WTC11 (cell line): Measurements from ENCODE around the gene MPZL3.

ENCODE experiments used
- RELA ChIP-seq: sonication (generic); formaldehyde crosslinking; IDR thresholded peaks from 2 replicates; pipeline ENCODE4 v1.8.1; 2022; ENCODE audit warnings: missing genetic modification reagents, mild to moderate bottlenecking, borderline replicate concordance
- SMAD3 ChIP-seq: sonication (generic); formaldehyde crosslinking; IDR thresholded peaks from 2 replicates; pipeline ENCODE4 v1.8.0; 2022; ENCODE audit warnings: missing genetic modification reagents, mild to moderate bottlenecking, borderline replicate concordance
- TP53 ChIP-seq: sonication (generic); formaldehyde crosslinking; IDR thresholded peaks from 2 replicates; pipeline ENCODE4 v1.8.1; 2023; ENCODE audit warnings: mild to moderate bottlenecking, missing genetic modification reagents
- TF ChIP-seq, protein P1 (sequence below): fragments of 200-600 bp; IDR thresholded peaks from 2 replicates; pipeline ENCODE4 v1.8.0; 2022; ENCODE audit warnings: antibody characterized with exemption
- TF ChIP-seq, protein P2 (sequence below): sonication (generic); formaldehyde crosslinking; IDR thresholded peaks from 2 replicates; pipeline ENCODE4 v1.8.1; 2022; ENCODE audit warnings: mild to moderate bottlenecking, missing genetic modification reagents, moderate library complexity, borderline replicate concordance
- TF ChIP-seq, protein P3 (sequence below): sonication (generic); formaldehyde crosslinking; IDR thresholded peaks from 2 replicates; pipeline ENCODE4 v1.8.0; 2022; ENCODE audit warnings: mild to moderate bottlenecking, missing genetic modification reagents
- TF ChIP-seq, protein P4 (sequence below): fragments of 250-450 bp; sonication (Bioruptor Pico); IDR thresholded peaks from 2 replicates; pipeline ENCODE4 v1.9.0; 2021; ENCODE audit warnings: mild to moderate bottlenecking

DNA sequence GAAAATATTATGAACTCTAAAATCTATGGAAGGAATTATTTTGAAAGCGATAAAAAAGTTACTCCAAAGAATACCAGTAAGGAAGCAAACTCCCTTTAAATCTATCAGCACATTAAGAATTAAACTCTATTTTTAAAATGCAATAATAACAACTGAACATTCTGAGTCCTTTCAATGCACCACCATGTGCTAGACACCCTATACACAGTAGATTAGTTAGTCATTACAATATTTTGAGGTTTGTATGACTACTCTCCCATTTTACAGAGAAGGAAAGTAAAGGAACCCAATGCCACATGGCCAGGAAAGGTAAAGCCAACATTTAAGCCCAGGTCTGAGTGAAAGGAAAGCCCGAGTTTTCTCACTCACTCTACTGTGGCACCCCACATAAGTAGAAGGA is 45.1 kb downstream of the MPZL3 start:
- TF ChIP-seq SMAD3 (no peak), TP53 (CRISPR knock-in tag) (no peak), RELA (CRISPR knock-in tag) (no peak)
- TF ChIP-seq, protein P1, sequence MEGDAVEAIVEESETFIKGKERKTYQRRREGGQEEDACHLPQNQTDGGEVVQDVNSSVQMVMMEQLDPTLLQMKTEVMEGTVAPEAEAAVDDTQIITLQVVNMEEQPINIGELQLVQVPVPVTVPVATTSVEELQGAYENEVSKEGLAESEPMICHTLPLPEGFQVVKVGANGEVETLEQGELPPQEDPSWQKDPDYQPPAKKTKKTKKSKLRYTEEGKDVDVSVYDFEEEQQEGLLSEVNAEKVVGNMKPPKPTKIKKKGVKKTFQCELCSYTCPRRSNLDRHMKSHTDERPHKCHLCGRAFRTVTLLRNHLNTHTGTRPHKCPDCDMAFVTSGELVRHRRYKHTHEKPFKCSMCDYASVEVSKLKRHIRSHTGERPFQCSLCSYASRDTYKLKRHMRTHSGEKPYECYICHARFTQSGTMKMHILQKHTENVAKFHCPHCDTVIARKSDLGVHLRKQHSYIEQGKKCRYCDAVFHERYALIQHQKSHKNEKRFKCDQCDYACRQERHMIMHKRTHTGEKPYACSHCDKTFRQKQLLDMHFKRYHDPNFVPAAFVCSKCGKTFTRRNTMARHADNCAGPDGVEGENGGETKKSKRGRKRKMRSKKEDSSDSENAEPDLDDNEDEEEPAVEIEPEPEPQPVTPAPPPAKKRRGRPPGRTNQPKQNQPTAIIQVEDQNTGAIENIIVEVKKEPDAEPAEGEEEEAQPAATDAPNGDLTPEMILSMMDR = no peak
- TF ChIP-seq, protein P2, sequence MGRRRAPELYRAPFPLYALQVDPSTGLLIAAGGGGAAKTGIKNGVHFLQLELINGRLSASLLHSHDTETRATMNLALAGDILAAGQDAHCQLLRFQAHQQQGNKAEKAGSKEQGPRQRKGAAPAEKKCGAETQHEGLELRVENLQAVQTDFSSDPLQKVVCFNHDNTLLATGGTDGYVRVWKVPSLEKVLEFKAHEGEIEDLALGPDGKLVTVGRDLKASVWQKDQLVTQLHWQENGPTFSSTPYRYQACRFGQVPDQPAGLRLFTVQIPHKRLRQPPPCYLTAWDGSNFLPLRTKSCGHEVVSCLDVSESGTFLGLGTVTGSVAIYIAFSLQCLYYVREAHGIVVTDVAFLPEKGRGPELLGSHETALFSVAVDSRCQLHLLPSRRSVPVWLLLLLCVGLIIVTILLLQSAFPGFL (CRISPR knock-in tag) = no peak
- TF ChIP-seq, protein P3, sequence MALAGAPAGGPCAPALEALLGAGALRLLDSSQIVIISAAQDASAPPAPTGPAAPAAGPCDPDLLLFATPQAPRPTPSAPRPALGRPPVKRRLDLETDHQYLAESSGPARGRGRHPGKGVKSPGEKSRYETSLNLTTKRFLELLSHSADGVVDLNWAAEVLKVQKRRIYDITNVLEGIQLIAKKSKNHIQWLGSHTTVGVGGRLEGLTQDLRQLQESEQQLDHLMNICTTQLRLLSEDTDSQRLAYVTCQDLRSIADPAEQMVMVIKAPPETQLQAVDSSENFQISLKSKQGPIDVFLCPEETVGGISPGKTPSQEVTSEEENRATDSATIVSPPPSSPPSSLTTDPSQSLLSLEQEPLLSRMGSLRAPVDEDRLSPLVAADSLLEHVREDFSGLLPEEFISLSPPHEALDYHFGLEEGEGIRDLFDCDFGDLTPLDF = no peak
- TF ChIP-seq, protein P4, sequence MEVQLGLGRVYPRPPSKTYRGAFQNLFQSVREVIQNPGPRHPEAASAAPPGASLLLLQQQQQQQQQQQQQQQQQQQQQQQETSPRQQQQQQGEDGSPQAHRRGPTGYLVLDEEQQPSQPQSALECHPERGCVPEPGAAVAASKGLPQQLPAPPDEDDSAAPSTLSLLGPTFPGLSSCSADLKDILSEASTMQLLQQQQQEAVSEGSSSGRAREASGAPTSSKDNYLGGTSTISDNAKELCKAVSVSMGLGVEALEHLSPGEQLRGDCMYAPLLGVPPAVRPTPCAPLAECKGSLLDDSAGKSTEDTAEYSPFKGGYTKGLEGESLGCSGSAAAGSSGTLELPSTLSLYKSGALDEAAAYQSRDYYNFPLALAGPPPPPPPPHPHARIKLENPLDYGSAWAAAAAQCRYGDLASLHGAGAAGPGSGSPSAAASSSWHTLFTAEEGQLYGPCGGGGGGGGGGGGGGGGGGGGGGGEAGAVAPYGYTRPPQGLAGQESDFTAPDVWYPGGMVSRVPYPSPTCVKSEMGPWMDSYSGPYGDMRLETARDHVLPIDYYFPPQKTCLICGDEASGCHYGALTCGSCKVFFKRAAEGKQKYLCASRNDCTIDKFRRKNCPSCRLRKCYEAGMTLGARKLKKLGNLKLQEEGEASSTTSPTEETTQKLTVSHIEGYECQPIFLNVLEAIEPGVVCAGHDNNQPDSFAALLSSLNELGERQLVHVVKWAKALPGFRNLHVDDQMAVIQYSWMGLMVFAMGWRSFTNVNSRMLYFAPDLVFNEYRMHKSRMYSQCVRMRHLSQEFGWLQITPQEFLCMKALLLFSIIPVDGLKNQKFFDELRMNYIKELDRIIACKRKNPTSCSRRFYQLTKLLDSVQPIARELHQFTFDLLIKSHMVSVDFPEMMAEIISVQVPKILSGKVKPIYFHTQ (CRISPR knock-in tag) = no peak
